ENCODE measurements around the gene SLC8B1.

DNA sequence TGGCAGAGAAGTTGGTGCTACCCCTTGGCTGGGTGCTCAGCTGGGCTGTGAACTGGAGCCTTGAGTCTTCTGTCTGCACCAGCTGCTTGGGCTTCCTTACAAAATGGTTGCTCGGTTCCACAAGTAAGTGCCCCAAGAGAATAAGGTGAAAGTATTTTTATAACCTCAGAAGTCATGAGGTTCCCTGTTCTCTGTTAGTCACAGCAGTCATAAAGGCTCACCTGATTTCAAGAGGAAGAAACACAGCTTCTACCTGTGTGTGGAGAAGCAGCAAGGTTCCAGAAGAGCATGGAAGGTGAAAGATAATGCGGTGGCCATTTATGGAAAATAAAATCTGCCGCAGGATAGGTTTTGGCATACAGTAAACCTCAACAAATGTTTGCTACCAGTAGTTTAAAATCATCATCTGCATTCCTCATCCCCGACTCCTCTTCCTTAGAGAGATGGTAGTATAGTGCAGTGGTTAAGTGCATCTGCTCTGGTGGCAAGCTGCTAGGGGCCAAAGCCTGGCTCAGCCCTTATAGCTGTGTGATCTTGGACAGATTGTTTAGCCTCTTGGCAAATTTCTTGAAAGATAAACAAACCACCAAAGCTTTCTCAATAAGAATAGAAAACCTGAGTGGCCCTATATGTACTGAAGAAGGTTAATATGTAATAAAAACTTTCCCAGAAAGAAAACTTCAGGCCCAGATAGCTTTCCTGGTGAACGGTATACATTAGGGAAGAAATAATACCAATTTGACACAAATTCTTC is 81.2 kb downstream of the SLC8B1 start:
- TF ChIP-seq POLR2A (IDR thresholded peaks at IDR 0.05) (no peak), CTCF (IDR thresholded peaks at IDR 0.05) (no peak)
